AG08396 (cell line): ENCODE measurements around the gene ZIC2.
"Not testable (repeated sequence)": the region's sequence is repeated elsewhere in the genome, so short reads cannot be mapped to it uniquely, and the experiment has no call there.

Experiments used
- DNase-seq: peaks from one replicate; pipeline ENCODE4 v3.0.0; 2012; ENCODE audit warnings: low spot score, mixed read lengths

Gene ZIC2

GRCh38 chr13:99981735-99982035 is at the start of gene ZIC2:
Gene ZIC2, plus strand, starts transcription at chr13:99981784. Its CDS starts 281 bp downstream, at chr13:99982065.
- no peak for DNase-seq

- DNase-seq, result no peak
Measured at GRCh38 chr13:99932912-99933311, 48.7 kb upstream of the ZIC2 start.

GRCh38 chr13:99935772-99936171 is 45.8 kb upstream of the ZIC2 start:
- no peak for DNase-seq

DNA sequence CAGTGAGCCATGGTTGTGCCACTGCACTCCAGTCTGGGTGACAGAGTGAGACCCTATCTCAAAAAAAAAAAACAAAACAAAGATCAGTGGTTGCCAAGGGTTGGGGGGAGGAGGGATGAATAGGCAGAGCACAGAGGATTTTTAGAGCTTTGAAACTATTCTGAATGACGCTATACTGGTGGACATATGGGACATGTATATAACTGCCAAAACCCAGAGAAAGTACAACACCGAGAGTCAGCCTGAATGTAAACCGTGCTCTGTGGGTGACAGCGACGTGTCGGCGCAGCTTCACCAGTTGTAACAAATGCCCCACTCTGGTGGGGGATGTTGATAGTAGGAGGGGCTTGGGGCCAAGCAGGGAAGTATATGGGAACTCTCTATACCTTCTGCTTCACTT is 42.9 kb upstream of the ZIC2 start:
- no peak for DNase-seq

GRCh38 chr13:99941086-99941485 is 40.5 kb upstream of the ZIC2 start:
- no peak for DNase-seq

DNA sequence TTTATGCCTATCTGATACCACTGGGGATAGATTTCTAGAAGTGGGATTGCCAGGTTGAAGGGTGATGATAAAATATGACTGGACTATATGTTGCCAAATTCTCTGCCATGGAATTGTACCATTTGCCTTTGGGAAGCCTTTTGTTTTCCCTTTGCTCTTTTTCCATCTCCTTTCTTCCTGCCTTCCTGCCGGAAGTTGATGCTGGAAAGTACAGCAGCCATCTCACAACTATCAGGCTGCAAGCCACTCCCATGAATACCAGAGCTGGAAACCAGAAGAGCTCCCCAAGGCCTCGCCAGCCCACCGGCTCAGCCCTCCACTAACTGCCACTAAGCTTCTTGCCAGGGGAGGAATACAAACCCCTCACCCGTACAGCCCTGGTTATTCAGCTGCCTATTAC is 39.7 kb upstream of the ZIC2 start:
- no peak for DNase-seq

DNA sequence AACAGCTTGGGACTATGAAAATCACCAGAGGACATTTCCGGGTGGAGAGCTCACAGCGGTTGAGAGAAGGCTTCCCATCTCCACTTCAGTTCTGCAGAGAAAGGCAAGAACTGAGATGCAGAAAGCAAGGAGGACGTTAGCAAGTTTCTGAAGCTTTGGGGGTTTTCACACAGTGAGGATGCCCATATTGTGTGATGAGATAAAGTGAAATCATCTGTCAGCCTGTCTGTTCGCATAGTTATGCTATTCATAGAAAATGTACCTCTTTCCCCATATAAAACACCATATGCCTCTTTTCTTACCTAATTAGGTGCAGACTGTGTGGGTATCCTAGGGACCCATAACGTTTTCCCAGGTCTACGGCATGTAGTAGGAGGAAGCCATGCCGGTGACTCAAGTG is 37.5 kb upstream of the ZIC2 start:
- no peak for DNase-seq

- no peak for DNase-seq
Measured at GRCh38 chr13:99944606-99945005, 37.0 kb upstream of the ZIC2 start.

- not testable (repeated sequence) for DNase-seq
Measured at GRCh38 chr13:99945515-99945914, 36.1 kb upstream of the ZIC2 start.

DNA sequence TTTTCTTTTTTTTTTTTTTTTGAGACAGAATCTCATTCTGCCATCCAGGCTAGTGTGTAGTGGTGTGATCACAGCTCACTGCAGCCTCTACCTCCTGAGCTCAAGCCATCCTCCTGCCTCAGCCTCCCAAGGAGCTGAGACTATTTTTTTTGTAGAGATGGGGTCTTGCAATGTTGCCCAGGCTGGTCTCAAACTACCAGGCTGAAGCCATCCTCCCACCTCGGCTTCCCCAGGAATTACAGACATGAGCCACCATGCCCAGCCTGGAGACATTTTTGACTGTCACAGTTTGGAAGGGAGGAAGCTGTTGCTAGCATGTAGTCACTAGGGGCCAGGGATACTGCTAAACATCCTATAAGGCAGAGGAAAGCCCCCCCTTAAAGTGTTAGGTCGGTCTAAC is 33.9 kb upstream of the ZIC2 start:
- DNase-seq, result no peak

DNA sequence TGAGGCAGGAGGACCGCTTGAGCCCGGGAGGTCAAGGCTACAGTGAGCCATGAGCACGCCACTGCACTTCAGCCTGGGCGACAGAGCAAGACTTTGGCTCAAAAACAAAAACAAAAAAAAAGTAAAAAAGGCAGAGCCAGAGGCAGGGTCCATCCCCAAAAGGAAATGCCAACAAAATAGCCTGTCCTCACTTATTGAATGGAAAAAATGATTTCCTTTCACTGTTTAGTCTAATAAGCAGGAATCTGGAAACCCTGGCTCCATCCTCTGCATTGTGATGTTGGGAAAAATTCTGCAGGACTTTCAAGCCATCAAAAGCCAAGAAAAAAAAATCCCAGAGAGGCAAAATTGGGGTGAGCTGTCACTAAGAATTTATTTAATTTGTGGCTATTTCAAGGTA is 33.2 kb upstream of the ZIC2 start:
- no peak for DNase-seq

GRCh38 chr13:99948907-99949678 is 32.5 kb upstream of the ZIC2 start:
- no peak for DNase-seq

DNA sequence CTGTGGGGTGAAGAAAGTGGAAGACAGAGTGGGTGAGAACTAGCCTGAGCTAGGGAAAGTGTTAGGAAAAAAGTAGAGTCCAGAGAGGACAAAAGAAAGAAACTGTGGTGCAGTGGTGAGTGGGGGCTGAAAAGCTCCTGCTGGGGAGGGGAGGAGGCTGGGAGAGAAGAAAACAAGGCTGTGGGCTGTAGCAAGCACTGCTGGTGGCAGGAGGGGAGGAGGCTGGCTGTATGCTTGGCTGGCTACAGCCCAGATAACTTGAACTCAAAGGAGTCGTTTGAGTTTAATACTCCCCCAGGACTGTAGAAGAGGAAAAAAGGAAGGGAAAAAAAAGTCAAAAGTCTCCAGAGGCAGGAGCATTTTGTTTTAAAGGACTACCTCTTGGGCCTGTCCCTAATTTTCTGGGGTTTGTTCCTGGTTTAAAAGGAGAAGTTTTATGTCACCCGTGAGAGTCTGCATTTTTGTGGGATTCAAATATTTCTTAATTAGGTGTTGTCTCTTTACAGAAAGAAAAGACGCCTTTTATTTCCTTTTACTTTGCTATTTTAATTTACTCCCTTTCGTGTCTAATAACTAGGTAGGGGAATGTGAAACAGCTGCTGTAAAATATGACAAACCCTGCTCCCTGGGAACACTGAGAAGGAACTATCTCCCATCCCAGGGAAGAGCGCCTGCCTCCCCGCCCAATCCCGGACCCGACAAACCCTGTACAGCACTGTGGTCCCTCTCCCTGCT is 31.7 kb upstream of the ZIC2 start:
- DNase-seq, result no peak

- DNase-seq, result not testable (repeated sequence)
Measured at GRCh38 chr13:99951666-99952065, 29.9 kb upstream of the ZIC2 start.

DNA sequence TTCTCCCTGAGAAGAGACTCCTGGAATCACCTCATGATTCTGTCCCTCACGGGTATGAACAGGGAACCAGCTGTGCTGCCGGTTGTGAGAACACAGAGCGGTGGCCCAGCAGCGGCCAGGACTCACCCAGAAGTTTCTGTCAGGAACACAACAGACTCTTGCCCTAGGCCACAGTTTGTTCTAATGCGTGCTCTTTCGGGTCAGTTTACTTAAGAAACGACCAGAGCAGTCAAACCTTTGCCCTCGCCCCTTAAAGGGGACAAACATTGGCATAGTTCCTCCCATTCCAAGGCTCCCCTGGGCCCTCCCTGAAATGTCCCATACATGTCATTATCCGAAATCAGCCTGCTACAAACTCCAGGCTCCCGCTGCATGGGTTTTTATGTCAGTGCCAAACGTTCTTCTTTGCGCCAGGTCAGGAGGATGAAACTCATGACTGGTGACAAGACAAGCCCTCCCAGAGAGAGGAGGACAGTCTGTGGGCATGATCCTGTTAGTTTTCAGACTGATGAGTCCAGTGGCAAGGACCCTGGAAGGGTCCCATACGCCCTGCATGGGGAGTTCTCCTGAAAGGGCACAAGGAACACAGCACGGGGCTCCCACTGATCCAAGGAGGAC is 28.3 kb upstream of the ZIC2 start:
- DNase-seq, result no peak

DNA sequence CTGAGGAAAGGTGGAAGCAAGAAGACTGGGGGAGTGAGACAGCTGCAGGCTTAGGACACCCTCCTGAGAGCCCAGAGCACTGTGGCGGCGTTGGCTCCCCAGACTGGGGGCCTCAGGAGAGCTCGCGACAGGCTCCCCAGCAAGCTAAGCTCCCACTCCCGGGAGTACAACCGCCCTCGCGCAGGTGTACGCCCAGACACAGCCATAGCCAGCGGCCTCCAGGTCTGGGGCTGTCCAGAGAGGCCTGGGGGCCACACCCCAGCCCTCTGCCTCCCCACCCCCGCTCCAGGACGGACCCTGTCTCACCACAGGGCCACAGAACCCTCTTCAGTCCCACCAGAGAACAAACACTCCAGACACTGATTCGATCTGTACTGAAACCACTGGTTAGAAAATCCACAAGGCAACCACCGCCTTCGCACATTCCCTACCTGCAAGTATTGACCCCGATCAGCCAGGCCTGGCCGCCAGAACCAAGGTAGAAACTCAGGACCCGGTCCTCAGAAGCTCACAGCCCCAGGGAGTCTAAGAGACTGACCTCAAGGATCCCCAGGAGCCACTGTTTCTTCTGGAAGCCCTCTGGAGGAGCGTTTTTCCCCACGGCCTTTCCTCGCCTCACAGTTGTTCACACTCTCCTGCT is 26.4 kb upstream of the ZIC2 start:
- DNase-seq, result no peak

DNA sequence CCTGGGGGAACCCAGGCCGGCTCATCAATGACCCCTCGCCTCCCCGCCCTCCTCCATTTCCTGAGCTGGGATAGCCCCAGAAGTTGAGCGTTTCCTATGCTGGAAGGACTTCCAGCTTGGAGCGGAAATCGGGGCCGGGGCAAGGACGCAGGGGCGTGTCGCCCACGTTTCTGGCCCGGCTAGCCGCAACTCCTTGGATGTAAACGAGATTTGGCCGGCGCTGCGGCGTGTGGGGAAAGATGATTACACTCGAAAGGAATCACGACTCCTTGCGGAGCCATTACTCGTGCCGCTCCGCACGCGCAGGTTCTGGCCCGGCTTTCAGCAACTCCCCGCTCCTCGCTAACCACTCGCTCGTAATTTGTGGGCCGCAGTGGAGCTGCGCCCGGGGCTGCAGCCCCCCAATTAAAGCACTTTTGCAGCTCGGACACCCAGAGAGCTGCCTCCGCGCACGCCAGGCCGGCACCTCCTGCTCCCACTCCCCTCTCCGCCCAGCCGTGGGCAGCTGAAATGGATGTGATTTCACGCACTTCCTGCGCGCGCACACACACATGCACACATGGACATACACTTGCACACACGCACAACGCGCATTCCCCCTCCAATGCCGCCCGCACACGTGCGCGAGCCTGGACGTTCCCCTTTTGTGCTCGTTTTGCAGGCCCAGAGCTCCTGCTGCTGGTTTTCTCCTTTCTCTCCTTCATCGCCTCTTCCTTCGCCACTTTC is 25.7 kb upstream of the ZIC2 start:
- no peak for DNase-seq

- no peak for DNase-seq
Measured at GRCh38 chr13:99956473-99957349, 24.9 kb upstream of the ZIC2 start.

- DNase-seq, result no peak
Measured at GRCh38 chr13:99958406-99959126, 23.0 kb upstream of the ZIC2 start.

GRCh38 chr13:99959127-99959539 is 22.5 kb upstream of the ZIC2 start:
- no peak for DNase-seq
